ENCODE results near the gene ARFGAP3. TPM values are rescaled to one million over a fixed set of nuclear protein-coding genes. Genes with fewer than 3 reads are reported as not detected.

The ARFGAP3 gene
- total and polyA plus RNA-seq, 10 donors, result 15.0 to 46.8 (median 40.4) TPM

DNA sequence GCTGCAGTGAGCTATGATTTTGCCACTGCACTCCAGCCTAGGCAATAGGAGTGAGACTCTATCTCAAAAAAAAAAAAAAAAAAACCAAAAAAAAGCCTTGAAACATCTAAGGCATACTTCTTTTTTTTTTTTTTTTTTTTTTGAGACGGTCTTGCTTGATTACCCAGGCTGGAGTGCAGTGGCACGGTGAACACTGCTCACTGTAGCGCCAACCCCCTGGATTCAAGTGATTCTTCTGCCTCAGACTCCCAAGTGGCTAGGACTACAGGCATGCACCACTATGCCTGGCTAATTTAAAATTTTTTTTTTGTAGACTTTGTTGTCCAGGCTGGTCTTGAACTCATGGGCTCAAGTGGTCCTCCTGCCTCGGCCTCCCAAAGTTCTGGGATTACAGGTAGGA, 19.5 kb downstream of the ARFGAP3 start:
- DNase-seq, result no peak
- intact Hi-C loops (cut with DNase I; ENCODE audit: low total_unique reads), result no loop called here
- no peak for TF ChIP-seq POLR2AphosphoS5 (IDR thresholded peaks at IDR 0.05)
- TF ChIP-seq POLR2A (IDR thresholded peaks at IDR 0.05), result no peak
- TF ChIP-seq, protein P1, sequence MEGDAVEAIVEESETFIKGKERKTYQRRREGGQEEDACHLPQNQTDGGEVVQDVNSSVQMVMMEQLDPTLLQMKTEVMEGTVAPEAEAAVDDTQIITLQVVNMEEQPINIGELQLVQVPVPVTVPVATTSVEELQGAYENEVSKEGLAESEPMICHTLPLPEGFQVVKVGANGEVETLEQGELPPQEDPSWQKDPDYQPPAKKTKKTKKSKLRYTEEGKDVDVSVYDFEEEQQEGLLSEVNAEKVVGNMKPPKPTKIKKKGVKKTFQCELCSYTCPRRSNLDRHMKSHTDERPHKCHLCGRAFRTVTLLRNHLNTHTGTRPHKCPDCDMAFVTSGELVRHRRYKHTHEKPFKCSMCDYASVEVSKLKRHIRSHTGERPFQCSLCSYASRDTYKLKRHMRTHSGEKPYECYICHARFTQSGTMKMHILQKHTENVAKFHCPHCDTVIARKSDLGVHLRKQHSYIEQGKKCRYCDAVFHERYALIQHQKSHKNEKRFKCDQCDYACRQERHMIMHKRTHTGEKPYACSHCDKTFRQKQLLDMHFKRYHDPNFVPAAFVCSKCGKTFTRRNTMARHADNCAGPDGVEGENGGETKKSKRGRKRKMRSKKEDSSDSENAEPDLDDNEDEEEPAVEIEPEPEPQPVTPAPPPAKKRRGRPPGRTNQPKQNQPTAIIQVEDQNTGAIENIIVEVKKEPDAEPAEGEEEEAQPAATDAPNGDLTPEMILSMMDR (IDR thresholded peaks at IDR 0.05 in 8 of 11, conservative IDR thresholded peaks at IDR 0.05 in 3 of 11), result no peak
- Histone ChIP-seq H3K27me3 (replicated peaks in 1 of 7) (no peaks in the 10 kb centered on the region), H3K36me3 (peaks cover 0 to 99% (median 44%) of the 10 kb centered on the region in 6 donors), H3K4me3 (no peak overlapping the region), H3K9me3 (no peaks in the 10 kb centered on the region), H3K4me1 (peaks cover 0 to 7% (median 0%) of the 10 kb centered on the region in 6 donors), H3K27ac (no peak overlapping the region)
- WGBS, 5 donors, result 83 to 91% (median 84%) methylated on average over 4 of the region's 4 CpGs

DNA sequence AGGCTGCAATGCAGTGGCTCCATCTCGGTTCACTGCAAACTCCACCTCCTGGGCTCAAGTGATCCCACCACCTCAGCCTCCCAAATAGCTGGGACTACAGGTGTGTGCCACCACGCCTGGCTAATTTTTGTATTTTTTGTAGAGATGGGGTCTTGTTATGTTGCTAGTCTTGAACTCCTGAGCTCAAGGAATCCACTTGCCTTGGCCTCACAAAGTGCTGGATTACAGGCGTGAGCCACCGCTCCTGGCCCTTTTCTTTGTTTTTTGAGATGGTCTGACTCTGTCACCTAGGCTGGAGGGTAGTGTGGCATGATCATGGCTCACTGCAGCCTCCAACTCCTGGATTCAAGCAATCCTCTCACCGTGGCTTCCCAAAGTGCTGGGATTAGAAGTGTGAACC, 21.0 kb downstream of the ARFGAP3 start:
- H3K4me3 ChIP-seq, result no peak overlapping the region
- peaks cover 0 to 99% (median 53%) of the 10 kb centered on the region in 6 donors for H3K36me3 ChIP-seq
- no peak for TF ChIP-seq POLR2AphosphoS5 (IDR thresholded peaks at IDR 0.05)
- TF ChIP-seq POLR2A (IDR thresholded peaks at IDR 0.05), result no peak
- TF ChIP-seq, protein P1 (IDR thresholded peaks at IDR 0.05 in 8 of 11, conservative IDR thresholded peaks at IDR 0.05 in 3 of 11), result no peak
- H3K4me1 ChIP-seq, result peaks cover 0 to 7% (median 0%) of the 10 kb centered on the region in 6 donors
- no peak overlapping the region for H3K27ac ChIP-seq
- WGBS, 5 donors, result 96 to 99% (median 98%) methylated on average over 5 of the region's 5 CpGs
- H3K9me3 ChIP-seq, result no peaks in the 10 kb centered on the region
- no peak for DNase-seq
- no peaks in the 10 kb centered on the region for H3K27me3 ChIP-seq (replicated peaks in 1 of 7)
- intact Hi-C loops (cut with DNase I; ENCODE audit: low total_unique reads), result no loop called here

DNA sequence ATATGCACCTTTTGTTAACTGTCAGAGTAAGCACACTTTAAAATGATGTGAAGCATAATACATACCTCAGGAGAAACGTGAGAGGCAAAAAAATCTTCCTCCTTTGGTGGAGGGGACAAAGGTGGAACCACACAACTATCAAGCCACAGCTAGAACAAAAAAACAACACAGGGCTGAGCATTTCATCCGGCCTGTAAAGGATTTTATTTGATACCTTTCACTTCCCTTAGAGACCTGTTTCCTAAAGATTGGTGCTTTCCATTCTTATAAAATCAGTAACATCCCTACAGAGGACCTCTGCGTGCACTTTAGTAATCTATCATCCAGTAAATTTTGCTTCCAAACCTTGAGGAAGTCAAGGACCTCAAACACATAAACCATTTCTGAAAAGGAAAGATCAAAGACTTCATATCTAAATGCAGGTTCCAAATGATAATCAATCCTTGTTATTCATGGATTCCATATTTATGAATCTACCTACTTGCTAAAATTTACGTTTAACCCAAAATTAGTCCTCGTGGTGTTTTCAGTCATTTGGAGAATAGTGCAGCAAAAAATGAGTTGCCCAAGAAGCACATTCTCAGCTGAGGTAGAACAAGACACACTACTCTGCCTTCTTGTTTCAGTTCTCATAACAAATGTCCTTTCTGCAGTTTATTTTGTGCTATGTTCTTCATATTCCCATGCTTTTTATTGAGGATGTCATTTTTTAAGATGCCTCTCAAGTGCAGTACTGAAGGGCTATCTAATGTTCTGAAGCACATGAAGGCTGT, 22.7 kb downstream of the ARFGAP3 start:
- no peak for DNase-seq
- TF ChIP-seq POLR2AphosphoS5 (IDR thresholded peaks at IDR 0.05), result no peak
- TF ChIP-seq POLR2A (IDR thresholded peaks at IDR 0.05), result no peak
- TF ChIP-seq, protein P1 (IDR thresholded peaks at IDR 0.05 in 8 of 11, conservative IDR thresholded peaks at IDR 0.05 in 3 of 11), result no peak
- intact Hi-C loops (cut with DNase I; ENCODE audit: low total_unique reads), result no loop called here
- Histone ChIP-seq H3K4me1 (no peaks in the 10 kb centered on the region), H3K27ac (no peak overlapping the region), H3K4me3 (no peak overlapping the region), H3K9me3 (no peaks in the 10 kb centered on the region), H3K36me3 (peaks cover 0 to 99% (median 65%) of the 10 kb centered on the region in 6 donors), H3K27me3 (replicated peaks in 1 of 7) (no peaks in the 10 kb centered on the region)
- 73 to 80% (median 78%) methylated on average over 5 of the region's 5 CpGs for WGBS, 5 donors

DNA sequence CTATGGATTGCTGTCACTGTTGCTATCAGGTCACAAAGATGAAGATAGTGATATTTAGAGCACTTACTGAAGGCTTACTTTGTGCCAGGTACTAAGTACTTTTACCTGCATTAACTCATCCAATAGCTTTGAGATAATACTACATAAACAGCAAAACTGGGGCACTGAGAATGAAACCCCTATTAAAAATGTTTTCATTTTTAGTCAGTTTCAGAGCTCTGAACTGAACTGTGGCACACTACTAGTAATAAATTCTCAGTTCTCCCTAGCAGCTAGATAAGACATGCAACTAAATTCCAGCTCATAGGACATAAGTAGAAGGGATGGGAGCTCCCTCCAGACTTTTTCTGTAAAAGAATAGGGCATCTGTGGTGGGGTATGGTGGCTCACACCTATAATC, 24.0 kb downstream of the ARFGAP3 start:
- Histone ChIP-seq H3K36me3 (peaks cover 0 to 99% (median 71%) of the 10 kb centered on the region in 6 donors), H3K4me3 (no peak overlapping the region), H3K9me3 (no peaks in the 10 kb centered on the region), H3K4me1 (no peaks in the 10 kb centered on the region), H3K27ac (no peak overlapping the region), H3K27me3 (replicated peaks in 1 of 7) (no peaks in the 10 kb centered on the region)
- intact Hi-C loops (cut with DNase I; ENCODE audit: low total_unique reads), result no loop called here
- no peak for DNase-seq
- TF ChIP-seq POLR2AphosphoS5 (IDR thresholded peaks at IDR 0.05), result no peak
- TF ChIP-seq, protein P1 (IDR thresholded peaks at IDR 0.05 in 8 of 11, conservative IDR thresholded peaks at IDR 0.05 in 3 of 11), result no peak
- TF ChIP-seq POLR2A (IDR thresholded peaks at IDR 0.05), result no peak
